Activated CD8-positive, alpha-beta memory T cell treated with anti-CD3 and anti-CD28 coated beads for 4 hours (primary cell): ENCODE results near the gene POM121C.
"Not testable (repeated sequence)": the region's sequence is repeated elsewhere in the genome, so short reads cannot be mapped to it uniquely, and the experiment has no call there.

Experiments
- DNase-seq, 2 donors: peaks; one replicate each; pipeline ENCODE4 v3.0.0-alpha.2; 2020; ENCODE audit warnings: low read depth in 2 of 2

Gene POM121C

GRCh38 chr7:75423481-75423880 lies 62.6 kb downstream of the POM121C start:
- not testable (repeated sequence) for DNase-seq

GRCh38 chr7:75421798-75422710 lies 64.0 kb downstream of the POM121C start:
- not testable (repeated sequence) for DNase-seq

DNA sequence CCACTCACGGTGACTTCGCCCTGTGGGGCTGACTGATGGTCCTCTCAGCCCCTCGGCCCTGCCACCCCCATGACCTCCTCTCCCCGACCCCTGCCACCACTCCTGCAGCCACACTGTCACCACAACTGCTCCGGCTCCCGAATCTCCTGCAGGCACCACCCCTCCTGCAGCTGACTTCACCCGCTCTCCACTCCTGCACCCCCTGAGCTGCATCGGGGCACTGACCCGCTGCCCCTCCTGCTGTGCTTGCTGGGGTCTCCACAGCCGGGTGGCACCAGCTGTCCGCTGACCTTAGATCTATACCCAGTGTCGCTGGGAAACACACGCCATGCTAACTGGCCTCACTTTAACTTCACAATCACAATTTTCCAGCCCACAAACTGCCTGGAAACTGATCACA lies 65.9 kb downstream of the POM121C start:
- DNase-seq, result not testable (repeated sequence)

GRCh38 chr7:75419693-75420092 lies 66.4 kb downstream of the POM121C start:
- DNase-seq, result not testable (repeated sequence)

DNA sequence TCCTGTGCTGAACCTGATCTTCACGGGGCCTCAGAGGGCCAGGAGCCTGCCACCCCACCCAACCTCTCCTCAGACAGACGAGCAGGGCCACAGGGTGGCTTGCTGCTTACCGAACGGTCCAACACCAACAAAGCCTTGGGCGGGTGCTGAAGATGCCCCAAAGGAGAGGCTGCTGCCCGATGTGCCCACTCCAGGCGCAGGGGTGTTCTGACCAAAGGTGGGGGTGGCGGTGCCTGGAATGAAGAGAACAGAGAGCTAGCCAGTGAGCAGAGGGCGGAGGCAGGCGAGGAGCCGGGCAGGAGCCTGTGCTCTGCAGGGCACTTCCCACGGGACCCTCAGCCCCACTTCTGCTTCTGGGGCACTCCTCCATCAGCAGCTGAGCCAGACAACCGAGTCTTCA lies 66.9 kb downstream of the POM121C start:
- DNase-seq, result not testable (repeated sequence)

DNA sequence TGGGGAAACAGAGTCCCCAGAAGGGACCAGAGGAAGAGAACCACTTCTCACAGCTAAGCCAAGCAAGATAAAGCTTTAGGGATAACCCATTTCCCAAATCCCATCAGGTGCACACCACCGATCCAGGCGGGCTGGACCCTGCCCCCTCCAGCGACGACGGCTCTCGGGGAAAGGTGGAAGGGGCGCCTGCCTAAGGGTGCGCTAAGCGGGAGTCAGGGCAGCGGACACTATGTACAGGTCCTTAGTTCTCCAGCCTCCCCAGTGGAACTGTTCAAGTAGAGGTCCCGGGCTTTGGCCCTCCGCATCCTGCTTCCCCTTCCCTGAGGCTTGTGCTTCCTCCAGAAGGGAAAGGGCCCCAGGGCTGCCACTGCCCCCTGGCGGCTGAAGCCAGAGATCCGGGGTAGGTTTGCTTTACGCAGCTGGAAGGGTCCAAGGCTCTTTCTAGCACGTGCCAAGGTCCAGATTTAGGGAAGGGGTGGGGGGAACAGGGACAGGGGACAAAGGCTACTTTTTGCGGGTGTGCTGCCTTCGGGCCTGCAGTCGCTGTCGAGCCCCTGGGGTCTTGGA lies 67.7 kb downstream of the POM121C start:
- not testable (repeated sequence) for DNase-seq

DNA sequence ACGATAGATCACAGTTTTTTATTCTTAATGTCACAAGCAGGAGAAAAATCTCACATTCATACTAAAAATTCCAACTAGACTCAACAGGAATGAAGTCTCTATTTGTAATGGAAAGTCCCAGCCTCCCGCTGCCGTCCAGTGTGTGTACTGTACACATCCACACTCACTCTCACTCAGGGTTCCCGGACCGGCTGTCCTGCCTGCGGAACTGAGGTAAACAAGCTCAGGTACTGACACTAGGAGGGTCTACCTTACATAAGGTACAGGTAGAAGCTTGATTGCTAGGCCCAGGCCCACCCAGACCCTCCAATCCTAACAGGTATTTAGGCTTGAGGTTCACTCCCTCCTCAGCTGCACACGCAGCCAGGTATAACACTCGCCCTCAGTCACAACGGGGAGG lies 69.3 kb downstream of the POM121C start:
- not testable (repeated sequence) for DNase-seq

GRCh38 chr7:75415829-75416373 lies 70.2 kb downstream of the POM121C start:
- DNase-seq, result not testable (repeated sequence)

DNA sequence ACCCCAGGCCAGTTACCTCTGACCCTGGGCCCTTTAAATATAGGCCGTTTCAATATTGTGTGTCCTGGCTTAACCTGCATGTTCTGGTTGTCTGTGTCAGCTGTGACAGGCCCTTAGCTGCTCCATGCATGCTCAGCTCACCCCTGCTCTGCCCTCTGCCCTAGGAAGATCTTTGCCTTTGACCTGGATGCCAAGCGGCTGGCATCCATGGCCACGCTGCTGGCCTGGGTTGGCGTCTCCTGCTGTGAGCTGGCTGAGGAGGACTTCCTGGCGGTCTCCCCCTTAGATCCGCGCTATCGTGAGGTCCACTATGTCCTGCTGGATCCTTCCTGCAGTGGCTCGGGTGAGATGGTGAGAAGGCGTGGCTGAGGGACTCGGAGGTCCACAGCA lies 70.7 kb downstream of the POM121C start:
- not testable (repeated sequence) for DNase-seq

DNA sequence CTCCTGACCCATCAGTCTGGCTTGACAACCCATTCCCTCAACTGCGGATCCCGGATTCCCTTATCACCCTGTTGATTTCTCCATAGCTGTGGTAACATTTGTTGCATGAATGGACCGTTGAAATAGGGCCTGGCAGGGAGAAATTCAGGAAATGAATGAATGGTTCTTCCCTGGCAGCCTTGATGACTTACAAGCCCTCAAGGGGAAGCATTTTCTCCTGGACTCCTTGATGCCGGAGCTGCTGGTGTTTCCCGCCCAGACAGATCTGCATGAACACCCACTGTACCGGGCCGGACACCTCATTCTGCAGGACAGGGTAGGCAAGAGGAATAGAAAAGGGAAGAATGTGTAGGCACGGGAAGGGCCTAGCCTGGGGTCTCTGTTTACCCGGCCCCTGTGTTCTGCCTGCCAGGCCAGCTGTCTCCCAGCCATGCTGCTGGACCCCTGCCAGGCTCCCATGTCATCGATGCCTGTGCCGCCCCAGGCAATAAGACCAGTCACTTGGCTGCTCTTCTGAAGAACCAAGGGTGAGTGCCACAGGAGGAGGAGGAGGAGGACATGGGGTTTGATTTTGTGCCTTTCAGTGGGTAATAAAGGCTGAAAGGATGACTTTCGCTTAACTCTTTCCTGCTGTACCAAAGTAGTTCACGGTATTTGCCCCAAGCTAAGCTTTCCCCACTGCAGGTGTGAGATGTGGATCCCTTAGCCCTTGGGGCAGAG lies 71.2 kb downstream of the POM121C start:
- not testable (repeated sequence) for DNase-seq

DNA sequence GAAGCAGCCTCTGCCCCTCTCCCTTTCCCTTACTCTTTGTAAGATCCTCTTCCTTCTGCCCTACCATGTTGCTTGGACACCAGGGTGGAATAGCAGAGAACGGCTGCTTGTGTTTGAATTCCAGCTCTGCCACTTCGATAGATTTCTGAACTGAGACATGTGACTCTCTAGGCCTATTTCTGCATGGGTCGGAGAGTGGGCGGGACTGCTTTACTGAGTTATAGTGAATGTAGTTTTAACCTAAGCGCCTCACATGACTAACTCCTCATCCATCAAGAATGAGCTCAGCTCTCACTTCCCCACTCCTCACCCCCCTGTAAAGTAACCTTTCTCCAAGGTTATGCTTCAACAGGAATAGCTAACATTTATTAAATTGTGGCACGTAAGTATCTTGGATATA lies 71.9 kb downstream of the POM121C start:
- DNase-seq, result not testable (repeated sequence)

- not testable (repeated sequence) for DNase-seq
These were observed 75.3 kb downstream of the POM121C start for GRCh38 chr7:75410823-75411173.

GRCh38 chr7:75409880-75410822 lies 75.9 kb downstream of the POM121C start:
- not testable (repeated sequence) for DNase-seq

GRCh38 chr7:75404663-75405062 lies 81.4 kb downstream of the POM121C start:
- not testable (repeated sequence) for DNase-seq

- DNase-seq, result not testable (repeated sequence)
These were observed 82.3 kb downstream of the POM121C start for GRCh38 chr7:75403455-75404443.

DNA sequence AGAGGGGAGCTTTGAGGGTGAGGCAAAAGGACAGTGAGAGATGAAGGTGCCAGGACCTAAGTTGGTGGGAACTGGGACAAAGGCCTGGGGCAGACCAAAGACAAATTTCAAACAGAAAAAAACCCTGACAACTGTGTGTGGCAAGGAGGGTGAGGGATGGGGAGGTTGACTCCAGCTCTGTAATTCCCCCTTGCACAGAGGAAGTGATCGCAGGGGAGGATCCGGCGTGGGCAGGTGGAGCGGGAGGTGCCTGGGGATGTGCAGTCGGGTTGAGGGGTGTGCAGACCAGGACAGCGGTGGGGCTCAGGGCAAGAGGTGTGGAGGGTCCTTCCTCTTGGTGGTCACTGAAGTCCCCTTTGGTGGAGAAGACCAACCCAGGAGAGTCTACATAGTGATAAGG lies 85.5 kb downstream of the POM121C start:
- DNase-seq, result not testable (repeated sequence)

- DNase-seq, result not testable (repeated sequence)
These were observed 87.1 kb downstream of the POM121C start for GRCh38 chr7:75398771-75399700.

- not testable (repeated sequence) for DNase-seq
These were observed 88.2 kb downstream of the POM121C start for GRCh38 chr7:75397865-75398264.

DNA sequence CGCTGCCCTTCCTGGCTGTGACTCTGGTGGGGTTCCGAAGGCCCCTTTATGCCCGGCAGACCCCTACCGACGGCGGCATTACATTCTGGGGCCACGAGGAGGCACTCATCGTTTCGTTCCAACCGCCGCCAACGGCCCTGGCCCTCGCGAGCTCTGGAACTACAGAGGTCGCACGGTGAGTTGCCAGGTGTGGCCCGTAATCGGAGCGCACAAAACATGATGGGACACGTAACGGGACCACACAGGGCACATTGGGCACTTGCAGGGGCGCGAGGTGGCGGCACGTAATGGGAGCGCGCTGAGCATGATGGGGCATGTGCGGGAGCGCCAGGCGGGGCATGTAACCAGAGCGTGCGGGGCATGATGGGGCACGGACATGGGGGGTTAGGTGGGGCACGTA lies 90.8 kb downstream of the POM121C start, which contains the start of gene TRIM73:
Gene TRIM73, plus strand, starts transcription at position 301 of the 400 bp plus-strand sequence. CDS start 3,305 bp downstream, outside the sequence.
- DNase-seq, result not testable (repeated sequence)
